H1 (cell line): ENCODE data around the gene BUD23. TPM values are rescaled to one million over a fixed set of nuclear protein-coding genes. Genes with fewer than 3 reads are reported as not detected.

Source experiments
- BRCA1 ChIP-seq: IDR thresholded peaks from 2 replicates; pipeline ENCODE4 v1.6.1; 2012; ENCODE audit warnings: low read depth, low read length, improper control_type of control experiment
- EP300 ChIP-seq, 2 experiments: IDR thresholded peaks; 1 replicate in 1 of 2; 2 replicates in 1 of 2; pipeline ENCODE4 v1.6.1; 2011 to 2012; ENCODE audit warnings: low read depth in 2 of 2, low read length in 2 of 2, mild to moderate bottlenecking in 2 of 2, borderline replicate concordance in 1 of 2, inconsistent platforms in 1 of 2, moderate library complexity in 1 of 2
- KDM1A ChIP-seq: fragments of 200-600, 300-600 bp; sonication (generic); IDR thresholded peaks from 2 replicates; pipeline ENCODE4 v1.7.1; 2016; ENCODE audit warnings: mild to moderate bottlenecking, low read length, borderline replicate concordance
- RFX5 ChIP-seq: IDR thresholded peaks from 2 replicates; pipeline ENCODE4 v1.6.1; 2011; ENCODE audit warnings: low read depth, low read length, improper control_type of control experiment, borderline replicate concordance
- microRNA counts: library from miRNA; unstranded; fragments of <30 nt; microRNA quantifications from one replicate; lab custom pipeline; 2015
- microRNA-seq, 2 experiments: library from miRNA; unstranded; fragments of <30 nt; microRNA quantifications; one replicate each; pipeline versions ENCODE4 to v1.2.0, GENCODE V29; 2016 to 2020; ENCODE audit warnings: borderline microRNAs expressed in 2 of 2, borderline number of aligned reads in 2 of 2, borderline replicate concordance in 1 of 2
- polyA plus RNA-seq, 7 experiments: library from polyadenylated mRNA; depleted of rRNA in 3 of 7; stranded (reverse) in 5 of 7; unstranded in 2 of 7; fragments of >200 nt in 5 of 7; fragments of 200-250 nt in 2 of 7; gene quantifications; 1 replicate in 5 of 7; 2 replicates in 1 of 7; 4 replicates in 1 of 7; pipeline versions ENCODE4 v1.2.1 to v1.2.3, GENCODE V29; 2011 to 2013; ENCODE audit warnings: missing spikeins in 2 of 7, mixed read lengths in 2 of 7
- small RNA-seq: library from polyadenylated mRNA; stranded (forward); fragments of <200 nt; extraction: miRNeasy Mini kit (QIAGEN cat#:217004); gene quantifications from one replicate; pipeline ENCODE3, GENCODE V24; 2013; ENCODE audit not compliant: insufficient read depth
- total RNA-seq: library from RNA; stranded (reverse); fragmentation: NEBNext Ultra II Directional; extraction: Animal tissue kit (Norgen Biotek cat#: 25700); gene quantifications from 2 replicates; pipeline ENCODE4 v1.2.1, GENCODE V29; 2021
- TF ChIP-seq, protein P1 (sequence below), 3 experiments: IDR thresholded peaks; 1 replicate in 2 of 3; 2 replicates in 1 of 3; pipeline versions ENCODE4 v1.5.1 to v1.6.1; 2011; ENCODE audit warnings: low read length in 3 of 3, mild to moderate bottlenecking in 3 of 3, inconsistent platforms in 2 of 3, low read depth in 1 of 3, moderate library complexity in 1 of 3; ENCODE audit not compliant: insufficient read depth in 1 of 3; ENCODE audit errors: control extremely low read depth in 1 of 3
- TF ChIP-seq, protein P2 (sequence below): IDR thresholded peaks from 2 replicates; pipeline ENCODE4 v1.6.1; 2012; ENCODE audit warnings: low read length, inconsistent platforms
- TF ChIP-seq, protein P3 (sequence below): IDR thresholded peaks from 2 replicates; pipeline ENCODE4 v1.6.1; 2012; ENCODE audit warnings: inconsistent platforms

BUD23 gene
- total and polyA plus RNA-seq, 2 of the 8 experiments (the other 6 are each of a cell fraction or from before 2014, with no cell fraction given): 72.3 to 78.4 TPM

DNA sequence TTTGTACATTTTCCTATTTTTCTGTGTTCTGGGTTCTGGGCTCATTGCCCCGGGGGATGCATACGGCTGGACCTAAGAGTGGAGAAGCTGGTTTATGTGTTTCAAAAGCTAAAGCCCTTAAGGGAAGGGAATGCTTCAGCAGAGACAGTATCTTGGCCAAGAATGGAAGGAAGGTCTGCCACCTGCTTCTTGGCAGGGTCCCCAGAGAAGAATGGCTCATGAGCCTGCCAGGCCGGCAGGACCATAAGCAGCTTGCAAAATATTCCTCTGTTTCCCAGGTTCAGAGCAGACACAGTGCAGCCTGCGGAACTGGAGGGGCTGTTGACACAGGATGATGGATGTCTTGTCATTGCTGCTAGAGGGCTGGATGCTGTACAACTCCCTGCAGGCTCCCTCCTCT is 63.0 kb downstream of the BUD23 start (continued):
- TF ChIP-seq, protein P1, sequence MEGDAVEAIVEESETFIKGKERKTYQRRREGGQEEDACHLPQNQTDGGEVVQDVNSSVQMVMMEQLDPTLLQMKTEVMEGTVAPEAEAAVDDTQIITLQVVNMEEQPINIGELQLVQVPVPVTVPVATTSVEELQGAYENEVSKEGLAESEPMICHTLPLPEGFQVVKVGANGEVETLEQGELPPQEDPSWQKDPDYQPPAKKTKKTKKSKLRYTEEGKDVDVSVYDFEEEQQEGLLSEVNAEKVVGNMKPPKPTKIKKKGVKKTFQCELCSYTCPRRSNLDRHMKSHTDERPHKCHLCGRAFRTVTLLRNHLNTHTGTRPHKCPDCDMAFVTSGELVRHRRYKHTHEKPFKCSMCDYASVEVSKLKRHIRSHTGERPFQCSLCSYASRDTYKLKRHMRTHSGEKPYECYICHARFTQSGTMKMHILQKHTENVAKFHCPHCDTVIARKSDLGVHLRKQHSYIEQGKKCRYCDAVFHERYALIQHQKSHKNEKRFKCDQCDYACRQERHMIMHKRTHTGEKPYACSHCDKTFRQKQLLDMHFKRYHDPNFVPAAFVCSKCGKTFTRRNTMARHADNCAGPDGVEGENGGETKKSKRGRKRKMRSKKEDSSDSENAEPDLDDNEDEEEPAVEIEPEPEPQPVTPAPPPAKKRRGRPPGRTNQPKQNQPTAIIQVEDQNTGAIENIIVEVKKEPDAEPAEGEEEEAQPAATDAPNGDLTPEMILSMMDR (IDR thresholded peaks at IDR 0.05; ENCODE audit: control extremely low read depth in 1 of 3, insufficient read depth in 1 of 3, low read depth in 1 of 3, low read length in 3 of 3): no peak
- TF ChIP-seq, protein P2, sequence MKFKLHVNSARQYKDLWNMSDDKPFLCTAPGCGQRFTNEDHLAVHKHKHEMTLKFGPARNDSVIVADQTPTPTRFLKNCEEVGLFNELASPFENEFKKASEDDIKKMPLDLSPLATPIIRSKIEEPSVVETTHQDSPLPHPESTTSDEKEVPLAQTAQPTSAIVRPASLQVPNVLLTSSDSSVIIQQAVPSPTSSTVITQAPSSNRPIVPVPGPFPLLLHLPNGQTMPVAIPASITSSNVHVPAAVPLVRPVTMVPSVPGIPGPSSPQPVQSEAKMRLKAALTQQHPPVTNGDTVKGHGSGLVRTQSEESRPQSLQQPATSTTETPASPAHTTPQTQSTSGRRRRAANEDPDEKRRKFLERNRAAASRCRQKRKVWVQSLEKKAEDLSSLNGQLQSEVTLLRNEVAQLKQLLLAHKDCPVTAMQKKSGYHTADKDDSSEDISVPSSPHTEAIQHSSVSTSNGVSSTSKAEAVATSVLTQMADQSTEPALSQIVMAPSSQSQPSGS: no peak
- TF ChIP-seq EP300 (IDR thresholded peaks at IDR 0.05; ENCODE audit: borderline replicate concordance in 1 of 2, low read depth in 2 of 2, low read length in 2 of 2) (no peak), RFX5 (no peak), BRCA1 (no peak), KDM1A (no peak)
- TF ChIP-seq, protein P3, sequence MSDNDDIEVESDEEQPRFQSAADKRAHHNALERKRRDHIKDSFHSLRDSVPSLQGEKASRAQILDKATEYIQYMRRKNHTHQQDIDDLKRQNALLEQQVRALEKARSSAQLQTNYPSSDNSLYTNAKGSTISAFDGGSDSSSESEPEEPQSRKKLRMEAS: no peak

MicroRNAs within 50 kb of the gene (microRNA counts, 767-probe panel; counts per million panel counts)
- 879 counts per million, percentile 95 among the panel's probes with 10 or more counts for microRNA hsa-miR-4284 (lab: Ali Mortazavi, UCI)

Small RNA genes within 50 kb of the gene (microRNA-seq; reads per million reads assigned to microRNA genes)
- 0 reads per million in 2 experiments for gene MIR4284

Small RNA genes within 50 kb of the gene (small RNA-seq; reads per million reads assigned to genes)
- gene MIR4284: not detected
- not detected for gene RN7SL265P

Other genes with a start within 250 kb of the BUD23 start
- gene FZD9, start 249.8 kb upstream of the BUD23 start, total RNA-seq: 3.2 and 3.5 TPM in 2 replicates
- 4.7 and 6.7 TPM in 2 replicates for gene FZD9, start 249.8 kb upstream of the BUD23 start, polyA plus RNA-seq (2011; rRNA removed)
- 83.6 and 86.8 TPM in 2 replicates for gene BAZ1B, start 161.3 kb upstream of the BUD23 start, total RNA-seq
- 14.8 and 21.0 TPM in 2 replicates for gene BAZ1B, start 161.3 kb upstream of the BUD23 start, polyA plus RNA-seq (2011; rRNA removed)
- 24.9 and 32.3 TPM in 2 replicates for gene BCL7B, start 125.9 kb upstream of the BUD23 start, total RNA-seq
- gene BCL7B, start 125.9 kb upstream of the BUD23 start, polyA plus RNA-seq (2011; rRNA removed): 42.1 and 44.6 TPM in 2 replicates
- gene TBL2, start 105.0 kb upstream of the BUD23 start, total RNA-seq: 22.5 and 25.8 TPM in 2 replicates
- 29.7 and 36.7 TPM in 2 replicates for gene TBL2, start 105.0 kb upstream of the BUD23 start, polyA plus RNA-seq (2011; rRNA removed)
- 8.6 and 9.4 TPM in 2 replicates for gene MLXIPL, start 59.1 kb upstream of the BUD23 start, total RNA-seq
- gene MLXIPL, start 59.1 kb upstream of the BUD23 start, polyA plus RNA-seq (2011; rRNA removed): 10.6 and 17.0 TPM in 2 replicates
- gene VPS37D, start 15.8 kb upstream of the BUD23 start, total RNA-seq: 3.4 and 3.8 TPM in 2 replicates
- 5.0 and 6.9 TPM in 2 replicates for gene VPS37D, start 15.8 kb upstream of the BUD23 start, polyA plus RNA-seq (2011; rRNA removed)
- gene DNAJC30, start 144 bp upstream of the BUD23 start, total RNA-seq: 6.0 and 6.1 TPM in 2 replicates
- gene DNAJC30, start 144 bp upstream of the BUD23 start, polyA plus RNA-seq (2011; rRNA removed): 6.3 and 10.0 TPM in 2 replicates
- gene STX1A, start 36.1 kb downstream of the BUD23 start, total RNA-seq: 9.9 and 13.5 TPM in 2 replicates
- 17.5 and 25.9 TPM in 2 replicates for gene STX1A, start 36.1 kb downstream of the BUD23 start, polyA plus RNA-seq (2011; rRNA removed)
- 19.8 and 19.9 TPM in 2 replicates for gene ABHD11, start 55.2 kb downstream of the BUD23 start, total RNA-seq
- 42.2 and 50.5 TPM in 2 replicates for gene ABHD11, start 55.2 kb downstream of the BUD23 start, polyA plus RNA-seq (2011; rRNA removed)
- 19.1 and 20.8 TPM in 2 replicates for gene CLDN3, start 86.7 kb downstream of the BUD23 start, total RNA-seq
- gene CLDN3, start 86.7 kb downstream of the BUD23 start, polyA plus RNA-seq (2011; rRNA removed): 65.2 and 91.2 TPM in 2 replicates
- gene CLDN4, start 147.4 kb downstream of the BUD23 start, total RNA-seq: 28.0 TPM in 2 replicates
- gene CLDN4, start 147.4 kb downstream of the BUD23 start, polyA plus RNA-seq (2011; rRNA removed): 69.3 and 112 TPM in 2 replicates
- gene METTL27, start 158.9 kb downstream of the BUD23 start, total RNA-seq: 5.6 and 6.2 TPM in 2 replicates
- 12.0 and 21.6 TPM in 2 replicates for gene METTL27, start 158.9 kb downstream of the BUD23 start, polyA plus RNA-seq (2011; rRNA removed)
- gene TMEM270, start 177.6 kb downstream of the BUD23 start, total RNA-seq: not detected in 2 replicates
- gene TMEM270, start 177.6 kb downstream of the BUD23 start, polyA plus RNA-seq (2011; rRNA removed): 0.26 and 0.33 TPM in 2 replicates